Body of pancreas (tissue), 4 donors: ENCODE data around the gene IRAK3.

Source experiments
- CTCF ChIP-seq, 7 experiments: fragments of 450-650 bp in 4 of 7; fragments of 200-600 bp in 3 of 7; sonication (generic) in 3 of 7; IDR thresholded peaks; one replicate each; pipeline ENCODE4 v1.5.1; 2016 to 2019; ENCODE audit warnings: antibody characterized with exemption in 7 of 7
- POLR2A ChIP-seq, 3 donors: fragments of 450-650 bp; IDR thresholded peaks; one replicate each; pipeline ENCODE4 v1.6.1; 2016; ENCODE audit warnings: antibody characterized with exemption in 3 of 3, mild to moderate bottlenecking in 2 of 3

- TF ChIP-seq CTCF (IDR thresholded peaks at IDR 0.05) (no peak), POLR2A (IDR thresholded peaks at IDR 0.05) (no peak)
These were observed 52.3 kb downstream of the IRAK3 start for GRCh38 chr12:66241061-66242043.
